Gastrocnemius medialis (tissue), 4 donors: ENCODE measurements around the gene KDM5C.

Source experiments
- CTCF ChIP-seq, 5 experiments: fragments of 450-650 bp in 3 of 5; fragments of 200-600 bp in 2 of 5; sonication (generic) in 2 of 5; IDR thresholded peaks in 4 of 5; conservative IDR thresholded peaks in 1 of 5; 1 replicate in 4 of 5; 2 replicates in 1 of 5; pipeline ENCODE4 v1.5.1; 2016 to 2019; ENCODE audit warnings: antibody characterized with exemption in 5 of 5, mild to moderate bottlenecking in 3 of 5, moderate library complexity in 3 of 5
- POLR2A ChIP-seq, 2 donors: fragments of 450-650 bp; IDR thresholded peaks; one replicate each; pipeline ENCODE4 v1.6.1; 2017; ENCODE audit warnings: antibody characterized with exemption in 2 of 2, mild to moderate bottlenecking in 2 of 2, moderate library complexity in 2 of 2

GRCh38 chrX:53261355-53261972 is 36.5 kb upstream of the KDM5C start:
- no peak for TF ChIP-seq POLR2A (IDR thresholded peaks at IDR 0.05)
- no peak for TF ChIP-seq CTCF (IDR thresholded peaks at IDR 0.05 in 4 of 5, conservative IDR thresholded peaks at IDR 0.05 in 1 of 5)
